Pancreas (tissue), 10 donors: ENCODE measurements around the gene HARBI1. TPM values are rescaled to one million over a fixed set of nuclear protein-coding genes. Genes with fewer than 3 reads are reported as not detected.

Experiments
- ATAC-seq, 4 donors: fragments of 200-7000 bp; cut with Tn5 transposase; one replicate each; pipeline versions ENCODE4 v1.8.0 to v1.9.1; 2020; ENCODE audit warnings: mild to moderate bottlenecking in 4 of 4, moderate library complexity in 4 of 4
- DNase-seq, 6 donors: peaks; one replicate each; pipeline ENCODE4 v3.0.0-alpha.2; 2020
- FAIRE-seq: peaks from 2 replicates; lab custom pipeline; 2012; peaks lifted over from hg19 to GRCh38; lab: Jason Lieb, UNC
- H3K27ac ChIP-seq, 4 donors: fragments of 200-600 bp; sonication (generic); 1 replicate in 3 of 4; 2 replicates in 1 of 4; pipeline versions ENCODE4 v1.5.0 to v1.8.0; 2020
- H3K27me3 ChIP-seq, 4 donors: fragments of 200-600 bp; one replicate each; pipeline ENCODE4 v1.8.0; 2021
- H3K36me3 ChIP-seq, 3 donors: fragments of 200-600 bp; sonication (generic) in 1 of 3; one replicate each; pipeline versions ENCODE4 v1.5.0 to v1.8.0; 2020 to 2021
- H3K4me1 ChIP-seq, 3 donors: fragments of 200-600 bp; one replicate each; pipeline ENCODE4 v1.8.0; 2021
- H3K4me3 ChIP-seq, 4 donors: fragments of 200-600 bp; sonication (generic) in 2 of 4; one replicate each; pipeline versions ENCODE4 v1.5.0 to v1.8.0; 2020 to 2021
- H3K9me3 ChIP-seq, 4 donors: fragments of 200-600 bp; one replicate each; pipeline ENCODE4 v1.8.0; 2021
- WGBS, 2 donors: extraction: QIAGEN DNeasy Blood & Tissue Kit; methylation state at CpG; one replicate each; pipeline ENCODE4 v1.1.7; 2013; 5-methylcytosine and 5-hydroxymethylcytosine counted together
- intact Hi-C, 3 donors: fragments of 100-400 bp; cut with DNase I; formaldehyde crosslinking; loops; one replicate each; pipeline versions ENCODE4 v1.11.1 to v1.14.2; 2022
- polyA plus RNA-seq, 2 donors: library from polyadenylated mRNA; stranded (reverse); fragments of 200-250 nt; gene quantifications; one replicate each; pipeline ENCODE4 v1.2.3, GENCODE V29; 2013
- total RNA-seq, 6 donors: library from RNA; stranded (reverse); fragmentation: NEBNext Ultra II Directional in 4 of 6; extraction: Animal tissue kit (Norgen Biotek cat#: 25700) in 4 of 6; gene quantifications; one replicate each; pipeline versions ENCODE4 v1.2.1 to v1.2.4, GENCODE V29; 2021 to 2023
- TF ChIP-seq, protein P1 (sequence below), 4 donors: fragments of 200-600 bp; sonication (generic) in 3 of 4; IDR thresholded peaks; one replicate each; pipeline versions ENCODE4 v1.5.0 to v1.8.0; 2021; ENCODE audit warnings: antibody characterized with exemption in 4 of 4
- donor health status: healthy with polysubstance abuse.
- donor health status: DM: no; HTN: no; CAD: no; lungs with moderate emphysema.
- donor health status: DM: no; HTN: no; CAD: no.
- donor health status: control.
- donor health status: control.
- donor health status: Bipolar disorder and iron deficiency.
- donor health status: DM: yes; HTN: yes; CAD: no.
- donor health status: DM: no; HTN: no; CAD: no.
- donor health status: DM: no; HTN: no; CAD: no.
- donor health status: DM: yes; HTN: yes; CAD: no.

The HARBI1 gene
- total and polyA plus RNA-seq, 8 donors: 1.7 to 2.6 (median 2.0) TPM

DNA sequence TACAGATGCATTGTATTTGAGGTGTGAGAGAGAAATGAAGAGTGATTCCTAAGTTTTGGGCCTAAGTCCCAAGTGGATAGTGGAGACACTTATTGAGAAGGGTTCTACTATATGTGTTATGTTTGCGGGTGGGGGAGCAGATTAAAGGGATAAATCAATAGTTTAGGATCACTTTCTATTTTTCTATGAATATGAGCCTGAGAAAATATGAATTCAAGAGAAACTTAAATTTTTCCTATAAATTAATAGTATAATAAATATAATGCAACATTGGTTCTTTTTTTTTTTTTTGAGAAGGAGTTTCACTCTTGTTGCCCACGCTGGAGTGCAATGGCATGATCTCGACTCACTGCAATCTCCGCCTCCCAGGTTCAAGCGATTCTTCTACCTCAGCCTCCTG is 54.5 kb downstream of the HARBI1 start:
- Histone ChIP-seq H3K27me3 (no peaks in the 10 kb centered on the region), H3K27ac (no peak overlapping the region), H3K36me3 (no peaks in the 10 kb centered on the region), H3K4me3 (no peak overlapping the region), H3K4me1 (peaks cover 15 to 20% (median 16%) of the 10 kb centered on the region in 3 donors), H3K9me3 (no peaks in the 10 kb centered on the region)
- intact Hi-C loops: no loop called here
- no peak for FAIRE-seq
- no peak for DNase-seq
- no peak for ATAC-seq
- WGBS, 2 donors: 98% methylated on average over 5 of the region's 5 CpGs
- TF ChIP-seq, protein P1, sequence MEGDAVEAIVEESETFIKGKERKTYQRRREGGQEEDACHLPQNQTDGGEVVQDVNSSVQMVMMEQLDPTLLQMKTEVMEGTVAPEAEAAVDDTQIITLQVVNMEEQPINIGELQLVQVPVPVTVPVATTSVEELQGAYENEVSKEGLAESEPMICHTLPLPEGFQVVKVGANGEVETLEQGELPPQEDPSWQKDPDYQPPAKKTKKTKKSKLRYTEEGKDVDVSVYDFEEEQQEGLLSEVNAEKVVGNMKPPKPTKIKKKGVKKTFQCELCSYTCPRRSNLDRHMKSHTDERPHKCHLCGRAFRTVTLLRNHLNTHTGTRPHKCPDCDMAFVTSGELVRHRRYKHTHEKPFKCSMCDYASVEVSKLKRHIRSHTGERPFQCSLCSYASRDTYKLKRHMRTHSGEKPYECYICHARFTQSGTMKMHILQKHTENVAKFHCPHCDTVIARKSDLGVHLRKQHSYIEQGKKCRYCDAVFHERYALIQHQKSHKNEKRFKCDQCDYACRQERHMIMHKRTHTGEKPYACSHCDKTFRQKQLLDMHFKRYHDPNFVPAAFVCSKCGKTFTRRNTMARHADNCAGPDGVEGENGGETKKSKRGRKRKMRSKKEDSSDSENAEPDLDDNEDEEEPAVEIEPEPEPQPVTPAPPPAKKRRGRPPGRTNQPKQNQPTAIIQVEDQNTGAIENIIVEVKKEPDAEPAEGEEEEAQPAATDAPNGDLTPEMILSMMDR (IDR thresholded peaks at IDR 0.05): no peak

DNA sequence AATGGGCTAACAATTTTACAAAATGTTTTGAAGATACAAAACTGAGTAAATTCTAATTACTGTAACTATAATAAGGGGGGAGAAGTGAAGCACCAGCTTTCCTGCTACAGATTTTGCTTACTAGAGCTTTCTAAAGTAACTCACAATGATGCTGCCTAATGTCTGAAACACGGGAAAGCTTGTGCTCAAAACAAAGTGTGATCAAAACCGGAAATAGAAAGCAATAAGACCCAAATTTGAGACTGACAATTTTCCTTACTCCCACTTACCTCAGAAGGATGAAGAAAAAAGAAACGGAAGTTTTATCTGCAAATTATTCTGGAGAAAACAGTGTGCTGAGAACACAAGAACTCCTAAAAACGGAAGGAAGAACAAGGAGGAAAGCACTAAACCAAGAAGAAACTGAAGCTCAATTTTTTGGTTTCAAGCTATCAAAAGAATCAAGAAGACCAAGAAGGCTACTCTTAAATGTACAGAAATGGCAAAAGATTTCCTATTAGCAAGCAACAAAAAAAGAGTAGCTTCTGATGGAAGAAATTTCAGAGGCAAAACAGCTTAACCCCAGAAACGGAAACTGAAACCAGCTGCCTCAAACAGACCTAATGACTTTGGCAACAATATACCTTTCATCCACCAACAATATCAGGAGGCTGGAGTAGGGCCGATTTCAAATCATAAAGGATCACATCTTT is 56.6 kb downstream of the HARBI1 start:
- 2 to 4% methylated on average over 6 of the region's 6 CpGs for WGBS, 2 donors
- peak overlapping the region in 3 of 4 donors; percentile 6 to 79 (median 77) for H3K27ac ChIP-seq
- no peaks in the 10 kb centered on the region for H3K27me3 ChIP-seq
- peaks cover 17 to 25% (median 17%) of the 10 kb centered on the region in 3 donors for H3K4me1 ChIP-seq
- no peaks in the 10 kb centered on the region for H3K36me3 ChIP-seq
- H3K9me3 ChIP-seq: no peaks in the 10 kb centered on the region
- ATAC-seq (peak; percentile 65 to 86 (median 83)), DNase-seq (no peak), FAIRE-seq (no peak)
- peak overlapping the region in 2 of 4 donors; percentile 25 to 39 for H3K4me3 ChIP-seq
- intact Hi-C loops: no loop called here
- TF ChIP-seq, protein P1 (IDR thresholded peaks at IDR 0.05): no peak

DNA sequence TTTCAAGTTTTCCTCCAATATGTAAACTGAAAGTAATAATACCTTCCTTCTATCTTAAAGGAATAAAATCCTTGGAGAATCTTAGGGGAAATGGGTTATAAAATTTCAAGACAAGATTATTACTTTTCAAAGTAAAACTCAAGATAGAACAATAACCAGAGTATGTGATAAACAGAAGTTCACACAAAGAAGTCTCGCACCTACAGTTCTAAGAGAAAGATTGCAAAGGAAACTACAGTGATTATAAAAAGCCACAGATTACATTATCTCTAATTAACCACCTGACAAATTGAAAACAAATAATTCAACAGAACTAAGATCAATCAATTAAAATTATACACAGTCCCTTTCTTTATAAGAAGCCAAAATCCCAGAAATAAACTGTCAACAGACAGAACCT is 57.2 kb downstream of the HARBI1 start:
- Histone ChIP-seq H3K4me3 (peak overlapping the region in 2 of 4 donors; percentile 25 to 39), H3K9me3 (no peaks in the 10 kb centered on the region), H3K4me1 (peaks cover 23 to 25% (median 23%) of the 10 kb centered on the region in 3 donors), H3K36me3 (no peaks in the 10 kb centered on the region), H3K27me3 (no peaks in the 10 kb centered on the region), H3K27ac (peak overlapping the region in 3 of 4 donors; percentile 11 to 79 (median 77))
- WGBS, 2 donors: 17 to 23% methylated on average over 1 of the region's 1 CpG
- DNase-seq (no peak), FAIRE-seq (no peak), ATAC-seq (no peak)
- intact Hi-C loops: no loop called here
- TF ChIP-seq, protein P1 (IDR thresholded peaks at IDR 0.05): no peak

DNA sequence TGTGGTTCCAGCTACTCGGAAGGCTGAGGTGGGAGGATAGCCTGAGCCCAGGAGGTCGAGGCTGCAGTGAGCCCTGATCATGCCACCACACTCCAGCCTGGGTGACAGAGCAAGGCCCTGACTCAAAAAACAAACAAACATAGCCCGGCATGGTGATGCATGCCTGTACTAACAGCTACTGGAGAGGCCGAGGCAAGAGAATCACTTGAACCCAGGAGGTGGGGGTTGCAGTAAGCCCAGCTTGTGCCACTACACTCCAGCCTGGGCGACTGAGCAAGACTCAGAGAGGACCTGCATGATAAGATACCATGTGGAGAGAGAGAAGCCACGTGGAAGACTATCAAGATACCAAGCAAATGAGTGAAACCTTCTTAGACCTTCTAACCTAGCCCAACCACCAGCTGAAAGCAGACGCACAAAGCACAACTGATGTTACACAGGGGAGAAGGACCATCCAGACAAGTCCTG is 59.3 kb downstream of the HARBI1 start:
- ATAC-seq: no peak
- Histone ChIP-seq H3K27ac (no peak overlapping the region), H3K4me1 (peaks cover 36 to 40% (median 38%) of the 10 kb centered on the region in 3 donors)

More for the DNA sequence above, 59.3 kb downstream of the HARBI1 start:
- TF ChIP-seq, protein P1 (IDR thresholded peaks at IDR 0.05): no peak
- DNase-seq (no peak), FAIRE-seq (no peak)
- Histone ChIP-seq H3K27me3 (no peaks in the 10 kb centered on the region), H3K4me3 (no peak overlapping the region), H3K36me3 (no peaks in the 10 kb centered on the region), H3K9me3 (no peaks in the 10 kb centered on the region)
- 65 to 66% methylated on average over 7 of the region's 7 CpGs for WGBS, 2 donors
- intact Hi-C loops: no loop called here
